Loucy (cell line): Measurements from ENCODE around the gene SLC5A11.

Experiments used
- H2AFZ ChIP-seq: fragments of 200-600 bp; sonication (generic); 2 replicates; pipeline ENCODE4 v1.6.0; 2016; ENCODE audit warnings: antibody characterized with exemption, mild to moderate bottlenecking, low read length, moderate library complexity
- H3F3A ChIP-seq: fragments of 200-600 bp; 2 replicates; pipeline ENCODE4 v1.6.0; 2016; ENCODE audit warnings: antibody characterized with exemption, low read depth, mild to moderate bottlenecking
- H3K27me3 ChIP-seq: fragments of 200-600 bp; sonication (generic); 2 replicates; pipeline ENCODE4 v1.6.1; 2014; ENCODE audit warnings: low read length, mild to moderate bottlenecking; ENCODE audit not compliant: insufficient read depth, poor library complexity, severe bottlenecking
- H3K36me3 ChIP-seq: fragments of 200-600 bp; sonication (generic); 2 replicates; pipeline ENCODE4 v1.6.1; 2016; ENCODE audit warnings: low read length; ENCODE audit not compliant: insufficient read depth
- H3K4me1 ChIP-seq: fragments of 200-600 bp; sonication (generic); 2 replicates; pipeline ENCODE4 v1.5.1; 2014; ENCODE audit warnings: low read length, mild to moderate bottlenecking; ENCODE audit not compliant: insufficient read depth, poor library complexity, severe bottlenecking
- H3K4me2 ChIP-seq: fragments of 200-600 bp; sonication (generic); 2 replicates; pipeline ENCODE4 v1.6.0; 2014; ENCODE audit warnings: antibody characterized with exemption, low read length, low read depth, mild to moderate bottlenecking; ENCODE audit not compliant: poor library complexity, severe bottlenecking
- H3K4me3 ChIP-seq: fragments of 200-600 bp; sonication (generic); 2 replicates; pipeline ENCODE4 v1.5.1; 2014; ENCODE audit warnings: low read length, mild to moderate bottlenecking, mixed read lengths; ENCODE audit not compliant: poor library complexity, severe bottlenecking
- H3K79me2 ChIP-seq: fragments of 200-600 bp; sonication (generic); 2 replicates; pipeline ENCODE4 v1.6.1; 2014; ENCODE audit warnings: low read length; ENCODE audit not compliant: insufficient read depth
- H3K9ac ChIP-seq: fragments of 200-600 bp; sonication (generic); 2 replicates; pipeline ENCODE4 v1.6.0; 2014; ENCODE audit warnings: mild to moderate bottlenecking, low read depth, low read length, moderate library complexity; ENCODE audit not compliant: poor library complexity, severe bottlenecking
- H3K9me2 ChIP-seq: fragments of 200-600 bp; sonication (generic); replicated peaks from 2 replicates; pipeline ENCODE4 v1.6.1; 2016; ENCODE audit warnings: low read depth, low read length, mixed read lengths
- H3K9me3 ChIP-seq: fragments of 200-600 bp; sonication (generic); 2 replicates; pipeline ENCODE4 v1.6.1; 2014; ENCODE audit warnings: mild to moderate bottlenecking, antibody characterized with exemption, low read length, low read depth; ENCODE audit not compliant: insufficient read depth
- H4K20me1 ChIP-seq: fragments of 200-600 bp; sonication (generic); 2 replicates; pipeline ENCODE4 v1.6.0; 2014; ENCODE audit warnings: antibody characterized with exemption, low read length, mild to moderate bottlenecking; ENCODE audit not compliant: insufficient read depth, poor library complexity, severe bottlenecking
- CTCF ChIP-seq: fragments of 200-600 bp; sonication (generic); conservative IDR thresholded peaks from 2 replicates; pipeline ENCODE4 v1.5.1; 2014; ENCODE audit warnings: mild to moderate bottlenecking, antibody characterized with exemption, low read length
- EZH2phosphoT487 ChIP-seq: fragments of 200-600 bp; IDR thresholded peaks from 2 replicates; pipeline ENCODE4 v1.6.1; 2018; ENCODE audit warnings: antibody characterized with exemption, mild to moderate bottlenecking, moderate library complexity, borderline replicate concordance

SLC5A11 gene

GRCh38 chr16:24931091-24931490 lies 85.3 kb downstream of the SLC5A11 start:
- TF ChIP-seq CTCF: no peak
- H3K79me2 ChIP-seq: no peaks in the 10 kb centered on the region
- H3K4me2 ChIP-seq: no peak overlapping the region
- H2AFZ ChIP-seq: no peak overlapping the region
- H3K4me1 ChIP-seq: no peaks in the 10 kb centered on the region
- H4K20me1 ChIP-seq: no peaks in the 10 kb centered on the region
- H3K9me2 ChIP-seq: no peaks in the 10 kb centered on the region
- no peaks in the 10 kb centered on the region for H3F3A ChIP-seq
- no peaks in the 10 kb centered on the region for H3K9me3 ChIP-seq
- H3K4me3 ChIP-seq: no peak overlapping the region
- peaks cover 34% of the 10 kb centered on the region; the same call in 1 of the 2 replicates for H3K36me3 ChIP-seq
- H3K27me3 ChIP-seq: no peaks in the 10 kb centered on the region
- no peak overlapping the region for H3K9ac ChIP-seq

- no peaks in the 10 kb centered on the region for H4K20me1 ChIP-seq
- no peaks in the 10 kb centered on the region for H3F3A ChIP-seq
- no peak overlapping the region for H2AFZ ChIP-seq
- no peaks in the 10 kb centered on the region for H3K27me3 ChIP-seq
- TF ChIP-seq CTCF: no peak
- TF ChIP-seq EZH2phosphoT487: no peak
- H3K4me3 ChIP-seq: no peak overlapping the region
- peaks cover 44% of the 10 kb centered on the region; the same call in 1 of the 2 replicates for H3K36me3 ChIP-seq
- no peak overlapping the region for H3K4me2 ChIP-seq
- H3K9me2 ChIP-seq: no peaks in the 10 kb centered on the region
- H3K79me2 ChIP-seq: no peaks in the 10 kb centered on the region
- H3K9me3 ChIP-seq: no peaks in the 10 kb centered on the region
- no peaks in the 10 kb centered on the region for H3K4me1 ChIP-seq
- H3K9ac ChIP-seq: no peak overlapping the region
Observed at GRCh38 chr16:24935336-24935735, 89.6 kb downstream of the SLC5A11 start.

GRCh38 chr16:24936151-24936550 lies 90.4 kb downstream of the SLC5A11 start:
- no peaks in the 10 kb centered on the region for H3K9me3 ChIP-seq
- H3K79me2 ChIP-seq: no peaks in the 10 kb centered on the region
- H3K4me1 ChIP-seq: no peaks in the 10 kb centered on the region
- H3F3A ChIP-seq: no peaks in the 10 kb centered on the region
- H3K9ac ChIP-seq: no peak overlapping the region
- H3K36me3 ChIP-seq: peaks cover 40% of the 10 kb centered on the region; the same call in 1 of the 2 replicates
- H4K20me1 ChIP-seq: no peaks in the 10 kb centered on the region
- H3K27me3 ChIP-seq: no peaks in the 10 kb centered on the region
- TF ChIP-seq EZH2phosphoT487 (no peak), CTCF (no peak)
- H3K4me2 ChIP-seq: no peak overlapping the region
- H3K9me2 ChIP-seq: no peaks in the 10 kb centered on the region
- H3K4me3 ChIP-seq: no peak overlapping the region
- no peak overlapping the region for H2AFZ ChIP-seq
